HG03060 (cell line): ENCODE measurements around the gene ZNF341.
"Not testable (repeated sequence)": the region's sequence is repeated elsewhere in the genome, so short reads cannot be mapped to it uniquely, and the experiment has no call there.

ENCODE experiments used
- ATAC-seq: cut with Tn5 transposase; IDR thresholded peaks from one replicate; pipeline ENCODE4 v1.9.1; 2021; ENCODE audit warnings: low read depth, moderate number of reproducible peaks; ENCODE audit not compliant: unreplicated experiment

The ZNF341 gene

GRCh38 chr20:33727806-33728205 lies 4.0 kb upstream of the ZNF341 start:
- ATAC-seq = no peak

GRCh38 chr20:33728463-33728862 lies 3.3 kb upstream of the ZNF341 start:
- no peak for ATAC-seq

GRCh38 chr20:33729101-33729500 lies 2.7 kb upstream of the ZNF341 start:
- ATAC-seq = no peak

GRCh38 chr20:33730946-33731692 lies 677 bp upstream of the ZNF341 start:
- ATAC-seq = no peak

- peak; percentile 26 for ATAC-seq
Observed at GRCh38 chr20:33732166-33732970, 572 bp downstream of the ZNF341 start.

GRCh38 chr20:33733654-33734576 lies 2.1 kb downstream of the ZNF341 start:
- no peak for ATAC-seq

GRCh38 chr20:33736962-33737361 lies 5.2 kb downstream of the ZNF341 start:
- no peak for ATAC-seq

GRCh38 chr20:33739493-33739892 lies 7.7 kb downstream of the ZNF341 start:
- ATAC-seq = no peak

GRCh38 chr20:33740189-33740588 lies 8.4 kb downstream of the ZNF341 start:
- no peak for ATAC-seq

GRCh38 chr20:33744181-33744580 lies 12.4 kb downstream of the ZNF341 start:
- ATAC-seq = no peak

- ATAC-seq = no peak
Observed at GRCh38 chr20:33744773-33745385, 13.1 kb downstream of the ZNF341 start.

GRCh38 chr20:33746325-33746998 lies 14.7 kb downstream of the ZNF341 start:
- no peak for ATAC-seq

- ATAC-seq = no peak
Observed at GRCh38 chr20:33751775-33752174, 20.0 kb downstream of the ZNF341 start.

- ATAC-seq = no peak
Observed at GRCh38 chr20:33753143-33753542, 21.3 kb downstream of the ZNF341 start.

GRCh38 chr20:33753763-33754162 lies 22.0 kb downstream of the ZNF341 start:
- ATAC-seq = no peak

- not testable (repeated sequence) for ATAC-seq
Observed at GRCh38 chr20:33755936-33756490, 24.2 kb downstream of the ZNF341 start.

GRCh38 chr20:33757046-33757445 lies 25.2 kb downstream of the ZNF341 start:
- no peak for ATAC-seq

- ATAC-seq = no peak
Observed at GRCh38 chr20:33757458-33757857, 25.7 kb downstream of the ZNF341 start.

- no peak for ATAC-seq
Observed at GRCh38 chr20:33761698-33762250, 30.0 kb downstream of the ZNF341 start.
